ENCODE data around the gene PPT2. TPM values are rescaled to one million over a fixed set of nuclear protein-coding genes. Genes with fewer than 3 reads are reported as not detected.

PPT2 gene
- total RNA-seq, 1 experiment from 2014 or later = 46.3 TPM

GRCh38 chr6:32177183-32177787 lies 23.3 kb downstream of the PPT2 start:
- Histone ChIP-seq H3K27me3 (ENCODE audit: insufficient read depth, low read length) (no peaks in the 10 kb centered on the region), H3K9me3 (ENCODE audit: control insufficient read depth, low read depth, low read length) (no peaks in the 10 kb centered on the region), H2BK12ac (ENCODE audit: insufficient read length, low read depth, low read length) (no peak overlapping the region), H3K9ac (ENCODE audit: extremely low read depth, insufficient read length, low read length) (peak overlapping the region; percentile 83), H2BK5ac (ENCODE audit: insufficient read length, low read length) (peak overlapping the region; percentile 11), H3K4ac (ENCODE audit: low read depth, low read length) (peak overlapping the region; percentile 43; the same call in 1 of the 2 replicates), H2AFZ (ENCODE audit: low read length) (no peak overlapping the region), H3K56ac (ENCODE audit: insufficient read length, low read depth, low read length) (no peak overlapping the region), H3K18ac (ENCODE audit: insufficient read length, low read depth, low read length) (peak overlapping the region; percentile 90), H4K91ac (ENCODE audit: insufficient read length, low read depth, low read length) (no peak overlapping the region), H2AK5ac (ENCODE audit: insufficient read length, low read length) (no peak overlapping the region), H2BK15ac (ENCODE audit: low read depth, low read length) (no peak overlapping the region), H2BK20ac (ENCODE audit: low read depth, low read length, poor library complexity, severe bottlenecking) (no peak overlapping the region), H3K4me2 (ENCODE audit: insufficient read depth, insufficient read length, low read length) (peak overlapping the region; percentile 83), H3K27ac (ENCODE audit: insufficient read length, low read depth, low read length) (peak overlapping the region; percentile 68), H4K20me1 (ENCODE audit: control insufficient read depth, insufficient read depth, insufficient read length) (no peaks in the 10 kb centered on the region), H3K14ac (ENCODE audit: insufficient read depth, low read length) (peak overlapping the region; percentile 86; the same call in 1 of the 2 replicates), H2BK120ac (ENCODE audit: low read depth, low read length, poor library complexity, severe bottlenecking) (peak overlapping the region; percentile 93), H3K79me2 (ENCODE audit: insufficient read depth, low read length) (peaks cover 20% of the 10 kb centered on the region; the same call in 1 of the 2 replicates), H3T11ph (ENCODE audit: low read length) (peak overlapping the region; percentile 76), H4K8ac (replicated peaks; ENCODE audit: insufficient read length, low read depth, low read length) (no peak overlapping the region), H3K23ac (ENCODE audit: insufficient read length, low read depth, low read length) (no peak overlapping the region), H3K79me1 (ENCODE audit: insufficient read depth, low read depth, low read length, poor library complexity, severe bottlenecking) (no peaks in the 10 kb centered on the region), H3K23me2 (ENCODE audit: insufficient read length, low read depth, low read length, poor library complexity, severe bottlenecking) (peaks cover 22% of the 10 kb centered on the region), H3K4me1 (ENCODE audit: insufficient read depth, low read length) (peaks cover 7% of the 10 kb centered on the region), H4K5ac (ENCODE audit: insufficient read length, low read depth, low read length) (peak overlapping the region; percentile 28)
- H3K36me3 Mint-ChIP-seq (ENCODE audit: insufficient read depth in 1 of 3, low read depth in 3 of 3) = peaks cover 22 to 36% (median 36%) of the 10 kb centered on the region in 3 experiments
- H3K27ac Mint-ChIP-seq = peak overlapping the region; percentile 98
- peak overlapping the region; percentile 83 to 86 for H3K4me3 Mint-ChIP-seq
- TF ChIP-seq, protein P1, sequence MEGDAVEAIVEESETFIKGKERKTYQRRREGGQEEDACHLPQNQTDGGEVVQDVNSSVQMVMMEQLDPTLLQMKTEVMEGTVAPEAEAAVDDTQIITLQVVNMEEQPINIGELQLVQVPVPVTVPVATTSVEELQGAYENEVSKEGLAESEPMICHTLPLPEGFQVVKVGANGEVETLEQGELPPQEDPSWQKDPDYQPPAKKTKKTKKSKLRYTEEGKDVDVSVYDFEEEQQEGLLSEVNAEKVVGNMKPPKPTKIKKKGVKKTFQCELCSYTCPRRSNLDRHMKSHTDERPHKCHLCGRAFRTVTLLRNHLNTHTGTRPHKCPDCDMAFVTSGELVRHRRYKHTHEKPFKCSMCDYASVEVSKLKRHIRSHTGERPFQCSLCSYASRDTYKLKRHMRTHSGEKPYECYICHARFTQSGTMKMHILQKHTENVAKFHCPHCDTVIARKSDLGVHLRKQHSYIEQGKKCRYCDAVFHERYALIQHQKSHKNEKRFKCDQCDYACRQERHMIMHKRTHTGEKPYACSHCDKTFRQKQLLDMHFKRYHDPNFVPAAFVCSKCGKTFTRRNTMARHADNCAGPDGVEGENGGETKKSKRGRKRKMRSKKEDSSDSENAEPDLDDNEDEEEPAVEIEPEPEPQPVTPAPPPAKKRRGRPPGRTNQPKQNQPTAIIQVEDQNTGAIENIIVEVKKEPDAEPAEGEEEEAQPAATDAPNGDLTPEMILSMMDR (conservative IDR thresholded peaks at IDR 0.05) = no peak
- WGBS (ENCODE audit: extremely low coverage, insufficient read length, low lambda C conversion rate) = no CpG with 5 or more reads among the region's 20 CpGs
- DNase-seq = peak; percentile 69
- H3K9me3 Mint-ChIP-seq = no peaks in the 10 kb centered on the region; a peak in 1 of 5 replicates
- H3K4me1 Mint-ChIP-seq = peaks cover 44 to 47% of the 10 kb centered on the region in 2 experiments
- H3K27me3 Mint-ChIP-seq (ENCODE audit: low read depth) = no peaks in the 10 kb centered on the region; the same call in 1 of the 2 replicates
